Stimulated activated CD4-positive, alpha-beta T cell treated with anti-CD3 and anti-CD28 coated beads, Interleukin-2, amount 100 ng/mL, for 24 hours (primary cell): ENCODE measurements around the gene DND1.
"Not testable (repeated sequence)": the region's sequence is repeated elsewhere in the genome, so short reads cannot be mapped to it uniquely, and the experiment has no call there.

ENCODE experiments used
- DNase-seq, 2 donors: peaks; one replicate each; pipeline ENCODE4 v3.0.0-alpha.2; 2020

The DND1 gene

DNA sequence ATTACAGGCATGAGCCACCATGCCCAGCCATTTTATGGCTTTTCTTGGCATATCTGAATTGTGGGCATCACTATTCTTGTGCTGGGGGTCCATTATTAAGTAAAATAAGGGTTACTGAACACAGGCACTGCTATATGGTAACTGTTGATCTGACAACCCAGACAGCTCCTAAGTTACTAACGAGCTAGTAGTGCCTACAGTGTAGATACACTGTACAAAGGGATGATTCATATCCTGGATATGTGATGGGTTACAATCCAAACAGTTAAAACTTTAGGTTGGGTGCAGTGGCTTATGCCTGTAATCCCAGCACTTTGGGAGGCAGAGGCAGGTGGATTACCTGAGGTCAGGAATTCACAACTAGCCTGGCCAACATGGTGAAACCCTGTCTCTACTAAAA, 44.7 kb downstream of the DND1 start:
- no peak for DNase-seq

DNA sequence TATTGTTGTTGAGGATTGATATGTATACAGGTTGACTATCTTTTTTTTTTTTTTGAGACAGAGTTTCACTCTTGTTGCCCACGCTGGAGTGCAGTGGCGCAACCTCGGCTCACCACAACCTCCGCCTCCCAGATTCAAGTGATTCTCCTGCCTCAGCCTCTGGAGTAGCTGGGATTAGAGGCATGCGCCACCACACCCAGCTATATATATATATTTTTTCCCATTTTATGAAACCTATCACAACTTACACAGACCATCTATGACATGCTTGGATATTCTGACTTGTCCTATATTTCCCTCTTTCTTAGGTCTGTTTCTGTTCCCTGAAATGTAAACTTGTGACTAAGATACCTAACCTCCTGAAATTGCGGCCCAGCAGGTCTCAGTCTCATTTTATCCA, 45.4 kb downstream of the DND1 start:
- no peak for DNase-seq

DNA sequence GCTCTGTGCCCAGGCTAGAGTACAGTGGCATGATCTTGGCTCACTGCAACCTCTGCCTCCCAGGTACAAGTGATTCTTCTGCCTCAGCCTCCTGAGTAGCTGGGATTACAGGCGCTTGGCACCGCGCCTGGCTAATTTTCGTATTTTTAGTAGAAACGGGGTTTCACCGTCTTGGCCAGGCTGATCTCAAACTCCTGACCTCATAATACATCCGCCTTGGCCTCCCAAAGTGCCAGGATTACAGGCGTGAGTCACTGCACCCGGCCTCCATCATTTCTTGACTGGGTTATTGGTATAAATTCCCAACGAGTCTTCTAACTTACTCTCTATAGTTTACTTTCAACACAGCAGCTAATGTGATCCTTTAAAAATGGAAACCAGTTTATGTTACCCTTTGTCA, 48.5 kb downstream of the DND1 start:
- not testable (repeated sequence) for DNase-seq

DNA sequence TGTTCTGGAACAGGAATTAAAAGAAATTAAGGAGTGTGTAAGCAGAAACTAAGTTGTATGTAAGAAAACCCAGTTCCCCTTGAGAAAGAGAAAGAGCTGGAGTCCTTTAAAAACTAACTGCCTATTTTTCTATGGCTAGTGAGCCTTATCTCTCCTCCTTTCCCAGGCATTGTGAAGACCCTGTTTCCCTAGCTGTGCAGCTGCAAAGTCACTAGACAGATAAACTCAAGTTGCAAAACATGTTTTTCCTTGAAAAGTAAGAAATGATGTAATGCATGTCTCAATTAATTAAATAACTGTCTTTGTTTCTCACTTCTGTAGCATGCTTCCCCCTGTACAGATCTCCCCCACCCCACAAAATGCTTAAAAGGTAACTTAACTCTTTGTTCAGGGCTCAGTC, 50.3 kb downstream of the DND1 start:
- not testable (repeated sequence) for DNase-seq

DNA sequence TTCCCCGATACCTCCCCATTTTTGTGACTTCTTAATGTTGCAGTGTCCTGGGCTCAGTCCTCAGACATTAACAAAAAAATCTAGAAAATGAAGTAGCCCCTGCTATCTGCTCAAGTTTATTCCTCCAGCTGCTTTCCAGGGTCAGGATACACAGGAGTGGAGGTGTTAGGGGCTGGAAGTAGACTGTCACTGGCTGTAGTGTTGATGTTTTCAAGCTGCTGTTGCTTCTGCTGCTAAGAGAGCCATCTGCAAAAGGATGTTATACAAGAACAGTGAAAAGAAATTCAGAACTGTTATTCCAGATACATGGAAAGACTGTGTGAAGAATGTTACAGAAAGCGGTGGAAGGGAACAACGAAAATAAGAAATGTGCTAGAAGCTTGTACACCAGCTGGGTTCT, 51.1 kb downstream of the DND1 start:
- DNase-seq, result no peak
